ENCODE measurements around the gene RANBP10. TPM values are rescaled to one million over a fixed set of nuclear protein-coding genes. Genes with fewer than 3 reads are reported as not detected.

Gene RANBP10
- 10 to 100 TPM; 21.9 to 29.3 (median 24.5) TPM for total RNA-seq
- 11.6 TPM for total RNA-seq (2013)
- 14.8 to 40.9 (median 25.6) reads per million in 29 experiments for total RNA-seq

DNA sequence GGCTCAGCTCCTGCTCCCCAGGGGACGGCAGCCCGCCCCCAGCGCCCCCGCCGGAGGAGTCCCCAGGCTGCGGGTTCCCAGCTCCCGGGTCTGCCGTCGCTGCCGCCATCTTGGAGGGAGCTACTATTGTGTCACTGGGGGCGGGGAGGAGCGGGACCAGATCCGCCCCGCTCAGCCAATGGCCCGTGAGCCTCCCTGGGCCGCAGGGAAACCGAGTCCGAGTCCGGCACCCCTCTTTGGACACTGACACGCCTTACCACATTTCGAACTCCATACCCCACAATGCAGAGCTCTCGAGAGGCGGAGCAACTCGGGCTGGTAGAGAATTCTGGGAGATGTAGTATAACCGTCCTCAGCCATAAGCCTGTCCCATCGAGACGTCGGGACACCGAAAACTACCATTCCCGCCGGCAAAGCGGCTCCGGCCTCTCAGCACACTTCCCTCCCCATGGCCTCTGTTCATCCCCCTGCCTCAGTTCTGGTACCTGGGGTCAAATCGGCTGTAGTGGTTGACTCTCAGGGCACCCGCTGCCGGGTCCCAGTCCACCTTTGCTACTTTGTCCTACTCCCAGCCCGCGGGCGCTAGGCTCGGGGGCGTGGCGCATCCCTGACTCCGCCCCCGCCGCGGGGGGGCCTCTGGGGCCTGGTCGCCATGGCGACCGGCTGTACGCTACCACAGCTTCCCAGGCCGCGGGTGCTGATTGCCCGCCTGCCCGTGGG lies at the start of gene RANBP10, which contains the start of gene TSNAXIP1:
RANBP10 (minus strand) TSS at position 133 of the 720 bp plus-strand sequence; CDS start at position 109, 24 bp downstream.
TSNAXIP1 (plus strand) TSS at position 462 of the 720 bp plus-strand sequence. CDS start 261 bp downstream, outside the sequence.
- POLR2A ChIA-PET, result interaction anchor here in 1 of 2 donors (0.5 to 1.0 kb wide), 4 partner anchors 87 to 207 kb away, joined by 3 to 10 read pairs (median 4); partner anchors contain the start of genes GFOD2 and PSKH1
- peak within 1 kb of the TSS; percentile 70 for H3K27ac ChIP-seq (ENCODE audit: low read length)
- peak; percentile 89 to 98 (median 95) for DNase-seq
- H3K36me3 ChIP-seq (ENCODE audit: control insufficient read depth in 2 of 2, extremely low read depth in 1 of 2, insufficient read depth in 1 of 2, low read length in 1 of 2), result peaks cover 0 to 5% of the 10 kb centered on the region in 2 donors
- peak; percentile 92 to 93 (median 92) for ATAC-seq (replicated peaks in 1 of 4)
- 0% methylated on average over 41 of the region's 54 CpGs for WGBS (ENCODE audit: insufficient coverage)
- Mint-ChIP-seq H3K27ac (peak within 1 kb of the TSS; percentile 79 to 94), H3K36me3 (peaks cover 9% of the 10 kb centered on the region), H3K4me3 (peak within 1 kb of the TSS; percentile 76 to 89 (median 87)), H3K9me3 (no peaks in the 10 kb centered on the region), H3K27me3 (no peaks in the 10 kb centered on the region), H3K4me1 (peaks cover 38 to 47% (median 42%) of the 10 kb centered on the region in 3 donors)
- H3K4me1 ChIP-seq (ENCODE audit: control insufficient read depth in 1 of 2, extremely low read depth in 1 of 2, insufficient read depth in 2 of 2, low read length in 2 of 2), result peaks cover 29 to 43% of the 10 kb centered on the region in 2 experiments
- H3K4me3 ChIP-seq (ENCODE audit: control insufficient read depth in 1 of 2, extremely low read depth in 1 of 2, low read length in 1 of 2), result peak within 1 kb of the TSS; percentile 87 to 97
- no peaks in the 10 kb centered on the region for H3K27me3 ChIP-seq (replicated peaks in 1 of 2; ENCODE audit: control insufficient read depth in 2 of 2, extremely low read depth in 1 of 2, insufficient read depth in 2 of 2, low read length in 1 of 2)
- CTCF ChIA-PET, result interaction anchor here in 1 of 2 donors (0.5 to 1.5 kb wide), 17 partner anchors 10 to 1455 kb away, joined by 3 to 19 read pairs (median 4); partner anchors contain the start of genes ATP6V0D1, GFOD2, NFATC3 and NUTF2
- no peaks in the 10 kb centered on the region for H3K9me3 ChIP-seq

GRCh38 chr16:67855789-67856188 lies 49.4 kb upstream of the RANBP10 start:
- ChIA-PET POLR2A (interaction anchor here (0.6 to 0.7 kb wide), 3 partner anchors 18 to 41 kb away, joined by 6 to 10 read pairs (median 7); no protein-coding TSS in a partner anchor), CTCF (interaction anchor here (0.5 to 0.6 kb wide), 2 partner anchors 63 to 738 kb away, joined by 4 read pairs; no protein-coding TSS in a partner anchor)
- WGBS (ENCODE audit: insufficient coverage), result 100% methylated on average over 7 of the region's 10 CpGs
- H3K36me3 Mint-ChIP-seq, result peaks cover 3% of the 10 kb centered on the region
- Histone ChIP-seq H3K4me3 (ENCODE audit: control insufficient read depth in 1 of 2, extremely low read depth in 1 of 2, low read length in 1 of 2) (no peak overlapping the region), H3K4me1 (ENCODE audit: control insufficient read depth in 1 of 2, extremely low read depth in 1 of 2, insufficient read depth in 2 of 2, low read length in 2 of 2) (peaks cover 0 to 29% of the 10 kb centered on the region in 2 experiments), H3K9me3 (no peaks in the 10 kb centered on the region), H3K27ac (ENCODE audit: low read length) (no peak overlapping the region), H3K27me3 (replicated peaks in 1 of 2; ENCODE audit: control insufficient read depth in 2 of 2, extremely low read depth in 1 of 2, insufficient read depth in 2 of 2, low read length in 1 of 2) (no peaks in the 10 kb centered on the region), H3K36me3 (ENCODE audit: control insufficient read depth in 2 of 2, extremely low read depth in 1 of 2, insufficient read depth in 1 of 2, low read length in 1 of 2) (peaks cover 1 to 4% of the 10 kb centered on the region in 2 donors)
- H3K4me1 Mint-ChIP-seq, result peaks cover 24 to 40% (median 35%) of the 10 kb centered on the region in 3 donors
- H3K9me3 Mint-ChIP-seq, result no peaks in the 10 kb centered on the region
- DNase-seq (no peak), ATAC-seq (replicated peaks in 1 of 4) (no peak)
- H3K27ac Mint-ChIP-seq, result no peak overlapping the region
- no peaks in the 10 kb centered on the region for H3K27me3 Mint-ChIP-seq
- H3K4me3 Mint-ChIP-seq, result no peak overlapping the region

- H3K4me1 Mint-ChIP-seq, result peaks cover 37 to 42% (median 39%) of the 10 kb centered on the region in 3 donors
- H3K27me3 Mint-ChIP-seq, result no peaks in the 10 kb centered on the region
- WGBS (ENCODE audit: insufficient coverage), result 100% methylated on average over 2 of the region's 3 CpGs
- POLR2A ChIA-PET, result no interaction called here
- H3K36me3 ChIP-seq (ENCODE audit: control insufficient read depth in 2 of 2, extremely low read depth in 1 of 2, insufficient read depth in 1 of 2, low read length in 1 of 2), result peaks cover 2 to 6% of the 10 kb centered on the region in 2 donors
- H3K4me1 ChIP-seq (ENCODE audit: control insufficient read depth in 1 of 2, extremely low read depth in 1 of 2, insufficient read depth in 2 of 2, low read length in 2 of 2), result peaks cover 0 to 30% of the 10 kb centered on the region in 2 experiments
- no peak overlapping the region for H3K27ac Mint-ChIP-seq
- peaks cover 3% of the 10 kb centered on the region for H3K36me3 Mint-ChIP-seq
- H3K27ac ChIP-seq (ENCODE audit: low read length), result no peak overlapping the region
- H3K9me3 ChIP-seq, result no peaks in the 10 kb centered on the region
- no peak for DNase-seq
- H3K27me3 ChIP-seq (replicated peaks in 1 of 2; ENCODE audit: control insufficient read depth in 2 of 2, extremely low read depth in 1 of 2, insufficient read depth in 2 of 2, low read length in 1 of 2), result no peaks in the 10 kb centered on the region
- no peak overlapping the region for H3K4me3 Mint-ChIP-seq
- H3K4me3 ChIP-seq (ENCODE audit: control insufficient read depth in 1 of 2, extremely low read depth in 1 of 2, low read length in 1 of 2), result no peak overlapping the region
- CTCF ChIA-PET, result no interaction called here
- H3K9me3 Mint-ChIP-seq, result no peaks in the 10 kb centered on the region
- ATAC-seq (replicated peaks in 1 of 4), result no peak
Measured at GRCh38 chr16:67853670-67854069, 47.3 kb upstream of the RANBP10 start.

GRCh38 chr16:67848118-67848517 lies 41.8 kb upstream of the RANBP10 start:
- Mint-ChIP-seq H3K4me3 (peak overlapping the region; percentile 84 to 97 (median 85)), H3K27me3 (no peaks in the 10 kb centered on the region), H3K27ac (peak overlapping the region in 1 of 2 donors; percentile 74), H3K4me1 (peaks cover 43 to 49% (median 48%) of the 10 kb centered on the region in 3 donors), H3K9me3 (no peaks in the 10 kb centered on the region), H3K36me3 (no peaks in the 10 kb centered on the region)
- Histone ChIP-seq H3K36me3 (ENCODE audit: control insufficient read depth in 2 of 2, extremely low read depth in 1 of 2, insufficient read depth in 1 of 2, low read length in 1 of 2) (peaks cover 2 to 6% of the 10 kb centered on the region in 2 donors), H3K27ac (ENCODE audit: low read length) (no peak overlapping the region), H3K27me3 (replicated peaks in 1 of 2; ENCODE audit: control insufficient read depth in 2 of 2, extremely low read depth in 1 of 2, insufficient read depth in 2 of 2, low read length in 1 of 2) (no peaks in the 10 kb centered on the region), H3K4me1 (ENCODE audit: control insufficient read depth in 1 of 2, extremely low read depth in 1 of 2, insufficient read depth in 2 of 2, low read length in 2 of 2) (peaks cover 33 to 56% of the 10 kb centered on the region in 2 experiments), H3K9me3 (no peaks in the 10 kb centered on the region), H3K4me3 (ENCODE audit: control insufficient read depth in 1 of 2, extremely low read depth in 1 of 2, low read length in 1 of 2) (peak overlapping the region in 1 of 2 donors; percentile 86)
- 96% methylated on average over 7 of the region's 11 CpGs for WGBS (ENCODE audit: insufficient coverage)
- ChIA-PET CTCF (interaction anchor here in 1 of 2 donors (0.6 kb wide), 1 partner anchor 42 kb away, joined by 5 read pairs; no protein-coding TSS in a partner anchor), POLR2A (interaction anchor here (0.6 to 0.8 kb wide), 3 partner anchors 66 to 139 kb away, joined by 3 to 4 read pairs (median 3); partner anchors contain the start of gene GFOD2 (in 1 of the 2))
- no peak for DNase-seq
- ATAC-seq (replicated peaks in 1 of 4), result no peak

DNA sequence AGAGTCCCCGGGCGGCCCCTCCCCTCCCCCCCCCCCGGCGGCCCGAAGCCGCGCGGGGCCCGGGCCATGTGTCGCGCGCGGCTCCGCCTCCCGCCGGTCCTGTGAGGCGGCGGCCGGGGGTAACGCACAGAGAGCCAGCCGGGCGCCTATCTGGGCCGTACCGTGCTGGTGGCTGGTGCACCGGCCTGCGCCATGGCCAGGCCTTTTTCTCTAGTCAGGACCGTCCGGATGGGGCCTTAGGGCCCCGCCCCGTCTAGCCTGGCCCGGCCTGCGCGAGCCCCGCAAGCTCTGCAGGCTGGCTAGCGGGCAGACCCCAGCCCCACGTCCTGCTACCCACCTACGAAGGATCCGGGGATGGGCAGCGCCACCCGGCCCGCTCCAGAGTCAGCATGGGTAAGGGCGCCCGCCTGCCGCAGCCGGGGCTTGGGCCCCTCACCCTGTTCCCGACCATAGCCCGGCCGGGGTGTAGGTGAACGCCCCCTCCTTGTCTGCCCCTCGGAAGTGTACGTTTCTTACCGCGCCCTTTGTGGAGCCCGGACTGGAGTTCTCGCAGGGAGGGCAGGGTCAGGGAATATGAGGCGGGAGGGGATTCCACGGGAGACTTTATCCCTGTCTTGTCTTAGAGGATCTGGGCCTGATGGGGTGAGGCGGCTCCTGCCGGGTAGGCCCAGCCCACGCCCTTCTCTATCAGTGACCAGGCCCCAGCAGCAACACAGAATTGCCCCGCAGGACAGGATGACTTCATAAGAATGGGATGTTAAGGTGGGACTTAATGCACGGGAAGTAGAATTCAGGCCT lies 40.9 kb upstream of the RANBP10 start, which contains the start of gene CENPT:
CENPT (minus strand) TSS at position 630 of the 798 bp plus-strand sequence. CDS start 13,834 bp downstream, outside the sequence.
- H3K36me3 ChIP-seq (ENCODE audit: control insufficient read depth in 2 of 2, extremely low read depth in 1 of 2, insufficient read depth in 1 of 2, low read length in 1 of 2), result peaks cover 2 to 6% of the 10 kb centered on the region in 2 donors
- H3K27ac Mint-ChIP-seq, result peak within 1 kb of the TSS; percentile 90 to 92
- WGBS (ENCODE audit: insufficient coverage), result under 1% methylated on average over 35 of the region's 62 CpGs
- DNase-seq, result peak in 3 of 35 experiments; percentile 37 to 68 (median 65)
- no peaks in the 10 kb centered on the region for H3K9me3 ChIP-seq
- POLR2A ChIA-PET, result no interaction called here
- no peaks in the 10 kb centered on the region for H3K36me3 Mint-ChIP-seq
- peaks cover 45 to 51% (median 50%) of the 10 kb centered on the region in 3 donors for H3K4me1 Mint-ChIP-seq
- peak within 1 kb of the TSS; percentile 77 to 86 for H3K4me3 ChIP-seq (ENCODE audit: control insufficient read depth in 1 of 2, extremely low read depth in 1 of 2, low read length in 1 of 2)
- H3K4me1 ChIP-seq (ENCODE audit: control insufficient read depth in 1 of 2, extremely low read depth in 1 of 2, insufficient read depth in 2 of 2, low read length in 2 of 2), result peaks cover 36 to 63% of the 10 kb centered on the region in 2 experiments
- peak; percentile 47 to 55 (median 52) for ATAC-seq (replicated peaks in 1 of 4)
- no peaks in the 10 kb centered on the region for H3K9me3 Mint-ChIP-seq
- peak within 1 kb of the TSS; percentile 84 to 97 (median 85) for H3K4me3 Mint-ChIP-seq
- peak within 1 kb of the TSS; percentile 67 for H3K27ac ChIP-seq (ENCODE audit: low read length)
- H3K27me3 ChIP-seq (replicated peaks in 1 of 2; ENCODE audit: control insufficient read depth in 2 of 2, extremely low read depth in 1 of 2, insufficient read depth in 2 of 2, low read length in 1 of 2), result no peaks in the 10 kb centered on the region
- CTCF ChIA-PET, result interaction anchor here in 1 of 2 donors (1.4 kb wide), 1 partner anchor 41 kb away, joined by 5 read pairs; the partner anchor contains the start of genes RANBP10 and TSNAXIP1
- H3K27me3 Mint-ChIP-seq, result no peaks in the 10 kb centered on the region

Measured in T-cell (primary cell).